HG03060 (cell line): Measurements from ENCODE around the gene NDUFB2.
"Not testable (repeated sequence)": the region's sequence is repeated elsewhere in the genome, so short reads cannot be mapped to it uniquely, and the experiment has no call there.

Source experiments
- ATAC-seq: cut with Tn5 transposase; IDR thresholded peaks from one replicate; pipeline ENCODE4 v1.9.1; 2021; ENCODE audit warnings: low read depth, moderate number of reproducible peaks; ENCODE audit not compliant: unreplicated experiment

Gene NDUFB2

GRCh38 chr7:140732416-140732815, 35.9 kb downstream of the NDUFB2 start:
- no peak for ATAC-seq

- no peak for ATAC-seq
These were observed 37.6 kb downstream of the NDUFB2 start for GRCh38 chr7:140734096-140734495.

- ATAC-seq: no peak
These were observed 38.2 kb downstream of the NDUFB2 start for GRCh38 chr7:140734729-140735128.

DNA sequence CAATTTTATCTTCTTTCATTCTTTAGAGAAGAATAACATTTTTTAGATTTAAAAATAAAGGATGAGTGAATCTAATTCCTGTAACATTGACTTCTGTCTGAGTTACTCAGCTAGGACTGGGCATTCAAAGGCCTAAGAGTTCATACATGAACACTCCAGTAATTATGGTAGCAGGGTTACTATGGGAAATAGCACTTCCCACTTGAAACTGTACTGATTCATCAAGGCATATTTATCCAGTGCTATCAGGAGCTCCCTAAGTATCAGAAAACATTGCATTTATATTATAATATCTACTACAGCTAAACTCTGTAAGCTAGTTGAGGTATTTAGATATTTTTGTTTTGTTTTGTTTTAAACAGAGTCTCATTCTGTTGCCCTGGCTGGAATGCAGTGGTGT, 41.8 kb downstream of the NDUFB2 start:
- ATAC-seq: no peak

- ATAC-seq: not testable (repeated sequence)
These were observed 46.7 kb downstream of the NDUFB2 start for GRCh38 chr7:140743255-140743654.

DNA sequence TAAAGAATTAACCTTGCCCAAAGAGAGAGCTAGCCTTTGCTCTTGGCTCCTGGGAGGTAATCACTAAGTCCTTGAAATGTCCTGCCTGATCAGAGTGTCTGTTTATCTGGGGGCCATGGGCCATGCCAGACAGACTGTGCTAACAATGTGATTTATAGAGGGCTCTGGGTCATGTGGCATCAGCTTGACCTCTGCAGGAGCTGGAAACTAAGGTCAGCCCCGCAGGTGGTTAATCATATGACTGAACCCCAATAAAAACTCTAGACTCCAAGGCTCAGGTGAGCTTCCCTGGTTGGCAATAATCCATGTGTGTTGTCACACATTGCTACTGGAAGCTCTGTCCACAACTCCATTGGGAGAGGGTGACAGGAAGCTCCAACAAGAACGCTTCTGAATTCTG, 47.5 kb downstream of the NDUFB2 start:
- no peak for ATAC-seq

DNA sequence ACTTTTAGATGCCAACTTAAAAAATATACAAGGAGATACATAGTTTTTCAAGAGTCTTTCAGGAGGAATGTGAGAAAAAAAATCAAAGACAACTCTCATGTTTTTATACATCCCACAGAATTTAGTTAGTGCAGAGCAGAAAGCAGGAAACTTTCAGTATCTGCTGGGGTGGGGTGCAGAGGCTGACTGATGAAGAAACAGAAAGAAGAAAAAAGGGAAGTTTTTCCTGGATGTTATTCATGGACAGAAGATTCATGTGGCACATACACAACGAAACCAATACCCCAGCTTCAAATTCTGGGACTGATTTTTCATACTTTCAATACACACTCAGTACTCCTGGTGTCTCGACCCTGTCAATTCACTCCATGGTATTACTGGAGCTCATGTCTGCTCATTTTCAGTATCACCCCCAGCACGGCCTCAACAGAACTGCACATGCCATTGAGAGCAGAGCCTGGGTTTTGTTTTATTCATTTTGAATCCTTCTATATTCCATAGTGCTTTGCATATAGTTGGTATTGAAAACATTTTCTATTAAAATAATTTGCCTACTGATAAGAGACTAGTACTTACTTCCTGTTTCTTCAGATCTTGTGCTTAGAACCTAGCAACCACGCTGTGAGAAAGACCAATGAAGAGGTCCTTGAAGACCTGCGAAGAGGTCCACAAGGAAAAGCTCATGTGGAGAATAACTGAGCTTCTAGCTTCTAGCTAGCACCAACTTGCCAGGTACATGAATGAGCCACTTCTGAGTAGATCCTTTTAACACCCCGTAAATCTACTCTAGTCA, 49.0 kb downstream of the NDUFB2 start:
- no peak for ATAC-seq

DNA sequence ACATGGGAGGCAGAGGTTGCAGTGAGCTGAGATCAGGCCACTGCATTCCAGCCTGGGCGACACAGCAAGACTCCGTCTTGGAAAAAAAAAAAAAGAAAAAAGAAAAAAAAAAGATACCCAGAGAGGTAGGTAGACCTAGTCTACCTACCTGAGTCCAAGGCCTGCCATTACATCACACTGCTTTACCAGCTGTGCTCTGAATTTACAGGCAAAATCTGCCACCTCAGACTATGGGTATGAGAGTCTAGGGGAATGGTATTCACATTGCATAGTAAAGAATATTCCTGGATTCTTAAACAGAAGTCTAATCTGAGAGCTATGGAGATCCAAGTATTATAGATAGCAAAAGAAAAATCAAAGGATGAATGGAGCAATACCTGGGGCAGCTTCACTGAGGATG, 50.2 kb downstream of the NDUFB2 start:
- no peak for ATAC-seq

GRCh38 chr7:140752533-140752932, 56.0 kb downstream of the NDUFB2 start:
- no peak for ATAC-seq

- no peak for ATAC-seq
These were observed 58.0 kb downstream of the NDUFB2 start for GRCh38 chr7:140754506-140754905.
